Measurements from ENCODE around the gene FIBCD1.

FIBCD1 gene

DNA sequence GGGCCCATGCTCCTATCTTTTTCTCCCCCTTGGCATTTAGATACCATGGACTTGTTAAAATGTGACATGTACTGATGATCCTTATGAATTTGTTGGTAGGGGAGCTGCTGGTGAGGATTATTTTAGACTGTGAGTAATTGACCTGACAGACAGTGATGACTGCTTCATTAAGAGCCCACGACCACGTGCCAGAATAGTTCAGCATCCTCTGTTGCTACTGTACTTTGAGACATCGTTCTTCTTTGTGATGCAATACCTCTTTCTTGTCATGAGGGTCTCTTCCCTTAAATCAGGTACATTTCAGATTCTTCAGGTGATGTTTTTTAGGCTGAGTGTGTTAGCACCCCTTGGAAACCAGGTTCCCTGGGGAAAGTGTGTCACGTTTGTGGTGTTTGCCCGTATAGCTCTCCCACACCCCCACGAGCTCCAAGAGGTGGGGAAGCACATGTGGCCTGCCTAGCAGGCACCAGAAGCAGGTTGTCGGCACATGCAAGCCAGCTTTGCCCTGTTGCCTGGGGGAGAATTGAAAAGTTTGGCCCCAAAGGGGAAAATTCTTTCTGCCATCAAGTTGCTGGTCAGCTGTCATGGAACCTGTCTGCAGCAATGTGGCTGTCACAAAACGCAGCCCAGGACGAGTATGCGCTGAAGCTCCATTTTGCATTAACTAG lies 67.5 kb downstream of the FIBCD1 start:
- H4K20me1 ChIP-seq (ENCODE audit: insufficient read depth, low read length), result no peaks in the 10 kb centered on the region
- no peaks in the 10 kb centered on the region for H3K9me2 ChIP-seq (ENCODE audit: low read depth, low read length)
- no peak for TF ChIP-seq CTCF (IDR thresholded peaks at IDR 0.05; ENCODE audit: low read length)
- TF ChIP-seq EZH2 (IDR thresholded peaks at IDR 0.05; ENCODE audit: borderline replicate concordance, low read length), result no peak
- peaks cover 11% of the 10 kb centered on the region for H3K4me1 ChIP-seq (ENCODE audit: insufficient read depth, low read length, severe bottlenecking)
- no peaks in the 10 kb centered on the region for H3K9me3 ChIP-seq (ENCODE audit: low read length)
- H3K79me2 ChIP-seq (ENCODE audit: insufficient read depth, low read length), result no peaks in the 10 kb centered on the region
- no peaks in the 10 kb centered on the region for H3K27me3 ChIP-seq (ENCODE audit: insufficient read depth, low read length)
- H3K36me3 ChIP-seq (ENCODE audit: insufficient read depth, low read length), result peaks cover 10% of the 10 kb centered on the region; the same call in 1 of the 2 replicates
- no peak overlapping the region for H3K27ac ChIP-seq (ENCODE audit: low read depth, low read length, poor library complexity, severe bottlenecking)
- H3K4me2 ChIP-seq (ENCODE audit: low read length), result no peak overlapping the region
- H2AFZ ChIP-seq (ENCODE audit: low read length), result no peak overlapping the region
- H3K9ac ChIP-seq (ENCODE audit: low read length), result no peak overlapping the region
- no peak overlapping the region for H3K4me3 ChIP-seq (ENCODE audit: low read depth, low read length, poor library complexity, severe bottlenecking)
- no peaks in the 10 kb centered on the region for H3F3A ChIP-seq (ENCODE audit: insufficient read depth, low read length)

GRCh38 chr9:130870491-130871381 lies 68.3 kb downstream of the FIBCD1 start:
- Histone ChIP-seq H2AFZ (ENCODE audit: low read length) (no peak overlapping the region), H3K9me3 (ENCODE audit: low read length) (no peaks in the 10 kb centered on the region), H3K4me1 (ENCODE audit: insufficient read depth, low read length, severe bottlenecking) (peaks cover 11% of the 10 kb centered on the region), H3K4me3 (ENCODE audit: low read depth, low read length, poor library complexity, severe bottlenecking) (no peak overlapping the region), H3K27me3 (ENCODE audit: insufficient read depth, low read length) (no peaks in the 10 kb centered on the region), H3K79me2 (ENCODE audit: insufficient read depth, low read length) (no peaks in the 10 kb centered on the region), H3K27ac (ENCODE audit: low read depth, low read length, poor library complexity, severe bottlenecking) (no peak overlapping the region), H4K20me1 (ENCODE audit: insufficient read depth, low read length) (no peaks in the 10 kb centered on the region), H3K9me2 (ENCODE audit: low read depth, low read length) (no peaks in the 10 kb centered on the region), H3K4me2 (ENCODE audit: low read length) (no peak overlapping the region), H3F3A (ENCODE audit: insufficient read depth, low read length) (no peaks in the 10 kb centered on the region), H3K36me3 (ENCODE audit: insufficient read depth, low read length) (peaks cover 10% of the 10 kb centered on the region; the same call in 1 of the 2 replicates), H3K9ac (ENCODE audit: low read length) (no peak overlapping the region)
- no peak for TF ChIP-seq EZH2 (IDR thresholded peaks at IDR 0.05; ENCODE audit: borderline replicate concordance, low read length)
- TF ChIP-seq CTCF (IDR thresholded peaks at IDR 0.05; ENCODE audit: low read length), result no peak

DNA sequence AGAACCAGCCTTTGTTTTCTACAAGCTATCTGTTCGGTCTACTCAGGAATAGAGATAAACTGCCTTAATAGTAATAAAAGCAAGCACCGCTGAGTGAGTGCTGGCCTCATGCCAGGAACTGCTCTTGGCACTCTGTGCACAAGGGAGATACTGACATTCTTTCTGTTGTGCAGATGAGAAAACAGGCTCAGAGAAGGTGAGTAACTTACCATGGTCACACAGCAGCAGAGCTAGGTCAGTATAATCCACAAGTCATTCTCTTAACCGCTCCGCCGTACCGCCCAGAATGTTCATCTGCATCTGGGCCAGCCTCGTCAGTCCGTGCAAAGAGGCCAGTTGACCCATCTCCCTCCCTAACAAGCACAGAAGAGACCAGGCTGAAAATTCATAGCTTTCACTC lies 69.8 kb downstream of the FIBCD1 start:
- Histone ChIP-seq H3K27ac (ENCODE audit: low read depth, low read length, poor library complexity, severe bottlenecking) (no peak overlapping the region), H4K20me1 (ENCODE audit: insufficient read depth, low read length) (no peaks in the 10 kb centered on the region), H3K79me2 (ENCODE audit: insufficient read depth, low read length) (no peaks in the 10 kb centered on the region), H3K27me3 (ENCODE audit: insufficient read depth, low read length) (no peaks in the 10 kb centered on the region), H3F3A (ENCODE audit: insufficient read depth, low read length) (no peaks in the 10 kb centered on the region), H3K4me2 (ENCODE audit: low read length) (no peak overlapping the region), H3K4me1 (ENCODE audit: insufficient read depth, low read length, severe bottlenecking) (peaks cover 11% of the 10 kb centered on the region), H3K9me2 (ENCODE audit: low read depth, low read length) (no peaks in the 10 kb centered on the region), H3K4me3 (ENCODE audit: low read depth, low read length, poor library complexity, severe bottlenecking) (no peak overlapping the region), H2AFZ (ENCODE audit: low read length) (no peak overlapping the region), H3K9ac (ENCODE audit: low read length) (no peak overlapping the region), H3K9me3 (ENCODE audit: low read length) (no peaks in the 10 kb centered on the region), H3K36me3 (ENCODE audit: insufficient read depth, low read length) (peaks cover 7% of the 10 kb centered on the region; the same call in 1 of the 2 replicates)
- TF ChIP-seq EZH2 (IDR thresholded peaks at IDR 0.05; ENCODE audit: borderline replicate concordance, low read length) (no peak), CTCF (IDR thresholded peaks at IDR 0.05; ENCODE audit: low read length) (no peak)
